SK-N-DZ (cell line): Measurements from ENCODE around the gene CHL1. TPM values are rescaled to one million over a fixed set of nuclear protein-coding genes. Genes with fewer than 3 reads are reported as not detected.
A peak's percentile ranks its signal among the peaks of the same experiment; 100 is the strongest.

Experiments used
- DNase-seq: peaks from one replicate; pipeline ENCODE4 v3.0.0-alpha.2; 2015; ENCODE audit warnings: low spot score
- polyA plus RNA-seq, 2 experiments: library from polyadenylated mRNA; depleted of rRNA; stranded (reverse); fragments of >200 nt; gene quantifications; 2 replicates each; pipeline ENCODE4 v1.2.3, GENCODE V29; 2014

Gene CHL1
- polyA plus RNA-seq (2014; cell fraction: cytosol; rRNA removed), result not detected in 2 replicates
- polyA plus RNA-seq (2014; cell fraction: nucleus; rRNA removed), result not detected in 2 replicates

- DNase-seq, result no peak
Observed at GRCh38 chr3:196311-197148, at the start of gene CHL1. Gene CHL1, plus strand, starts transcription at chr3:196763. Its CDS starts 123,014 bp downstream, at chr3:319777.

GRCh38 chr3:151614-152189 is 44.9 kb upstream of the CHL1 start:
- no peak for DNase-seq

GRCh38 chr3:159974-160373 is 36.6 kb upstream of the CHL1 start:
- DNase-seq, result no peak

DNA sequence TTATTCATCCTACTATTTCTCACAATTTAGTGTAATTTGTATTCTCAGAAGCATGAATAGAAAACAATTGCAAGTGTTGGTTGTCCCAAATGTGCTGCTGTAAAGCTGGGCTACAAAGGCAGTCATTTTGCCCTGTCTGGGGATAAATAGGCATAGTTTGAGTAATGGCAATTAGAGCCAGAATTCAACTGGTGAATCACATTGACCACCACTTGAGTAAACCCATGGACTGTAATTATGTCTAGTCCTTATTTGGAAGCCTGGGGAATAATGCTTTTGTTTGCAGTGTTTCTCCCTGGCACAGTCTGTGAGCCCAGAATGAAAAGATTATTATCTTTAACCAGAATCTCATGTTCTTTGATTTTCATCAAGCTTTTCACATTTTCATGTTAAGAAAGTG is 30.5 kb upstream of the CHL1 start:
- no peak for DNase-seq

DNA sequence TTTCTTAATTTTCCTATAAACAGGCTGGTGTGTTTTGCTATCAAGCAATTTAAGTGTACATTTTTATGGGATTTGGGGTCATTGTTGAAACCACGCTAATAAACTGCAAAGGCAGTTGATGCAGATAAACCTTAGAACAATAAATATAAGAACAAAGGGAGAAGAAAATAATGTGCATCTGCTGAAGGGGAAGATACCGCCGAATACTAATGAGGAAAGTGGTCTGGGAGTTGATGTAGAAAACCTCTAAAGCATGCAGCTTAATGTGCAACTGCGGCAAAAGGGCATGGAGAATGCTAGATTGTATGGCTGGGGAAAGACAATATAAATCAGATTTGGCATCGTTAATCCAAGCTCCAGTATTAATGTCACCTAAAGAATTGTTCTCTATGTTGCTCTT is 29.8 kb upstream of the CHL1 start:
- no peak for DNase-seq

DNA sequence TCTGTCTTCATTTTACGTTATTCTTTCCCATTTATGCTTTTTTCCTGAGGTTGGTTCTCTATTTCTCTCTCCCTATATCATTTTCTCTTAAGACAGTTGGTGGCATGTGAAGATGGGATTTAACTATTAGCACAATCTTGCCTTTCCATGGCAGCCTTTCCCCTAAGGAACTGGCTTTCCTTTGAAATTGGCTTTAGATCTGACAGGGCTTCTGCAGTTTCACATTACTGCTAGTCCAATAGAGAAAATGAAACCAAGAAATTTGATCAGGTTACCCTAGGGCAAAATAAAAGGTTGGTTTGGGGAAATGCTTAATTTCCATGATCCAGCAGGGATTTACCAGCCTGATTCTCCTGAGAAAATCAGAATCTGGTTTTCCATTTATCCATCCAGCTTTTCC is 22.7 kb upstream of the CHL1 start:
- no peak for DNase-seq

DNA sequence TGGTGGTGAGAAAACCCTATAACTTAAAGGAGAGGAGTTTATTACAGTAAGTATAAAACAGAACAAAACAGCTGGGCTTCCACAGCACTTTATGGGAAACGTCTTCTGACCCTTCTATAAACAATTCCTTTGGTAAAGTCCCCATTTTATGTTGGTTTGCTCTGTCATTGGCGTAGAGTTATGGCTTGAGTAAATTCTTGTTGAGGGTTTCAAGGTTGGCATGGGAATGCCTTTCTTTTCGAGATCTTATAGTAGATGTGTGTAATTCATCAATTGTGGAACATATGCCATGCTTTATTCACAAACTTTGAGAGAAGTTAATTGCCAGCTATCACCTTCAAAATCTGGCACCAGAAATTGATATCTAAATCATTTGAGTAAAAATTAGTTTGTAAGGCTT is 11.6 kb upstream of the CHL1 start:
- no peak for DNase-seq

GRCh38 chr3:192215-192929 is 4.2 kb upstream of the CHL1 start:
- no peak for DNase-seq

GRCh38 chr3:194001-194400 is 2.6 kb upstream of the CHL1 start:
- no peak for DNase-seq

DNA sequence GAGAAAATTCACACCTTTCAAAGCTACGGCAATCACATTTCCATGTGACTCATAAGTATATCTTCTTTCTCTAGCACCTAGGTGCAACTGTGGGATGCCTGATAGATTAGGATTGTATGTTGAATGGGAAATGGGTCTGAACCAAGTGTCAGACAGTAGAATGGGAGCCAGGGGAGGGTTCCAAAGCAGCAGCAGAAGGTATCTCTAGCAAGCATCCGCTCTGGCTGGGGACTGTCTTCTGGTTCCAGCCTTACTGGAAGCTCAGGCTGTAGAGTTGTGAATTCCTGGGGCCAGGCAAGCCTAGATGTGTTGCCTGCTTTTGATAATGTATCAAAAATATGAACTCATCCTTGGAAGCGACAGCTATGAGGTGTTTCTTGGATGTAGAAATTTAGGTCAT is 2.1 kb upstream of the CHL1 start:
- DNase-seq, result no peak

GRCh38 chr3:195666-196065 is 897 bp upstream of the CHL1 start:
- no peak for DNase-seq

DNA sequence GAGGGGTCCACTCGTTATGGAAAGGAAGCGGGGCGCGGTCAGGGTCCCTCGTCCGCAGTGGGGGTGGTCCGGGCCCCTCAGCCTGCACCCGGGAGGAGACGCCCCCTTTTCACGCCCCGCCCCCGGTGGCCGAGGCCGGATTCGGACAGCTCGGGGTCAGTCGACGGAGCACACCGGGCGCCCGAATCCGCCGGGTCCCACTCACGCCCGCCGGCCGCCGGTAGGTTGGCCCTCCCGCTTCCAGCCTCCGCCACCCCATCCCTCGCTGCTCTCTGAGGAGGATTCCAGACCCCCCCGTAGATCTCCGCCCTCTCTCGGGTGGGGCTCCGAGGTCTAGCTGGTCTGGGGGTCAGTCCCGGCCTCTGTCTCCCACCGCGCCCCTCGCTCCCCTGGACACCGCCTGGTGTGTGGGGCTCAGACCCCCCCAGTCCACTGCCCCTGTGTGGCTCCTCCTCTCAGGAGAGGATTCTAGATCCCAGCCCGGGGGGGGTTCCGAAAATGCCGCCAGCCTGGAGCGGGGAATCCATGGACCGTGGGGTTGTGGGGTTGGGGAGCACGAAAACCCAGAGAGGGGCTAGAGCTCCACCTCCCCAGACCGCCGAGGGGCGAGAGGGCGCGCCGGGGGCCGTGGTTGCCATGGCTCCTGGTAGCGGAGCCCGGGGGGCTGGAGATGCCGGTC is 725 bp downstream of the CHL1 start:
- DNase-seq, result no peak

DNA sequence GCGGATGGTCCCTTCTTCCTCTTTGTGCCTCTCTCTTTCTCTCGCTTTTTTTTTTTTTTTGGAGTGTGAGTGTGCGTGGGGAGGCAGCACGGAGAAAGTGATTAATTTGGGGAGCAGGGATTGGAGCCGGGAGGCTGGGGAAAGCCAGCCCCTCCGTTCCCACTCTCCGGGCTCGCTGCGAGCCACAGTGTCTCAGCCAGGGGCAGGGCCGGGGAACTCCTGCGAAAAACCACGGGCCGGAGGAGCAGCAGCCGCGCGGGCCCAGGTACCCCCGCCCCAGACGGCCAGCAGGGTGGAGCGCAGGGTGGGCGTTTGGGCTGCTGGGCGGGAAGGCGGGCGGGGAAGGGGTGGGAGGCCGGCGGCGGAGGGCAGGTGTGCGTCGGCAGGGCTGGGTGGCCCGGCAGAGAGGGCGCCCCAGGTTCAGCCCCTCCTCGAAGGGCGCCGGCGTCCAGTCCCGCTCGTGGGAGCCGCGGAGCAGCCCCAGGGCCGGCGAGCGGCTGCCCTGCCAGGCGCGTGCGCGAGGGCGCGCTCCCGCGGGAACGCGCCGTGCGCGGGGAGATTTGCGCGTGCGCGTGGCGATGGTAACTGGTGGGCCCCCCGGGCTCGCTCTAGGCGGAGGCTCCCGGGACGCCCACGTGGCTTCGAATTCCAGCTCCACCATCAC is 1.4 kb downstream of the CHL1 start:
- peak; percentile 9 for DNase-seq

DNA sequence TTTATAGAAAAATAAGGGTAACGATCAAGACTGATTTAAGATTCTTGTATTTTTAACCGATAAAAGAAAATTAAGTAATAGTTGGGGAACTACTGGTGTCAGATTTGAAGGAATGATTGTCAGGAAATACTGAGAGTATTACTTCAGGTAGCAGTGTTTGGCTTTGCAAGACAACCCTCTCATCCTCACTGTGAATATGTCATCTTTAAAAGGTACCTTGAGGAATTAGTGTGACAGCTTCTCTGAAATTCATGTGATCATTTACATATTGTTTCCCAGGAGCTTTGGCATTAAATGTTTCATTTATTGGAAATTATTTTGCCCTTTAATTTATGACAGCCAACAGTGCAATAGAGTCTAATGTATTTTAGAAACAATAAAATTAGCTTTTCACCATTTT is 3.3 kb downstream of the CHL1 start:
- DNase-seq, result no peak

DNA sequence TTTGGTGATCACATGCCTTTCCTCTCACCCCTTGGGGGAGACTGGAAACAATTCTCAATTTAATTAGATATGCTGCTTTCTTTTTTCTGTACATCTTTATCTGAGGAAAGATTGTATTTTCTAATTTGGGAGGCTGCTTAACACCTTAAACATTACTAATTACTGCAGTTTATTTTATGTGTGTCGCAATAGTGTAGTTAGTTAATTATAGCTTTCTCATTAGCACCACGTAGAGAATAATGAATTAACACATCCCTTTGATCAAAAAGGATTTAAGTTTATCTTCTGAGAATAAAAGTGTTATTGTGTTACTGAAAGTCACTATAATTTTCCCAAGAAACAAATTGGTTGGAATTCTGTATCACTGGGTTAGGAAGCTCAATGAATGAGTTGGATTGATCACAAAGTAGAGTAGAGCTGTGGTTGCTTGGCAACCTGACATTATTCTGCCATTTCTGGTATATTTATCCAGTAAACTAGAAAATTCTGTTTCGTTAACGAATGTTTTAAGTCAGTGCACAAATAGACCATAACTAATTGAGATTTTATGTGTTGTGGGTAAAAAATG is 4.3 kb downstream of the CHL1 start:
- no peak for DNase-seq

- DNase-seq, result no peak
Observed at GRCh38 chr3:204102-204501, 7.5 kb downstream of the CHL1 start.

- DNase-seq, result no peak
Observed at GRCh38 chr3:207973-208372, 11.4 kb downstream of the CHL1 start.

DNA sequence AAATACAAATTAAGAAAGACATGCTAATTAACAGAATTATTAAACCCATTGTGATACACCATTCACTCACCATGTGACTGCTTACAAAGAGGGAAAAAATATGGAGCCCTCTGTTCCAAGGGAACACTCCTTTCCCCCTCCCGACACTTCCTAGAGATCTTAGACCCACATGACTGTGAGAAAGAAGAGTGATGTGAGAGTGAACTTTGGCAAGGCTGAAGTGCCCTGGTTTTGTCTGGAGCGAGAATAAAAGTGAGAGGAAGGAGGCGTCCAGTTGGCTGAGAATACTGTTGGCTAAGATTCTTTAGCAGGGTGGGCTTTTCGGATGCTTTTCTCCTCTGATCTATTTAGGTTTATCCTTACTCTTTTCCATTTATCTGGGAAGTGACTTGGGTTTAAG is 14.1 kb downstream of the CHL1 start:
- no peak for DNase-seq

DNA sequence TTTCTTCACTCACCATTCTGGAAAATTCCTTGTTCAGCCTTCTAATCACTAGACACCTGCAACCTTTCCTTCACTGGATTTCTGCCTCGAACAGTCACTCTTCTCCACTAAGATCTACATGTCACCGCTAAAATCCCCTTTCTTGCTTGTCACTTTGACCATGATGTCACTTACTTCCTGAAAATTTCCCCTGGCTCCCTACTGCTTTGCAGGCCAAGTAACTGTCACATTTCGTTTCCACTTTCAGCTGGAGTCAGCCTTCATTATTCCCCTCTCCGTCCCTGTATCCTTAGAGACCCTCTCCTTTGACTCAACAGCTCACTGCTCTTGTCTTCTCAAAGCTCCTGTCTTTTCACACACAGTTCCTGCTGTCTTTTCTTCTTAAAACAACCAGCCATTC is 15.9 kb downstream of the CHL1 start:
- DNase-seq, result no peak

DNA sequence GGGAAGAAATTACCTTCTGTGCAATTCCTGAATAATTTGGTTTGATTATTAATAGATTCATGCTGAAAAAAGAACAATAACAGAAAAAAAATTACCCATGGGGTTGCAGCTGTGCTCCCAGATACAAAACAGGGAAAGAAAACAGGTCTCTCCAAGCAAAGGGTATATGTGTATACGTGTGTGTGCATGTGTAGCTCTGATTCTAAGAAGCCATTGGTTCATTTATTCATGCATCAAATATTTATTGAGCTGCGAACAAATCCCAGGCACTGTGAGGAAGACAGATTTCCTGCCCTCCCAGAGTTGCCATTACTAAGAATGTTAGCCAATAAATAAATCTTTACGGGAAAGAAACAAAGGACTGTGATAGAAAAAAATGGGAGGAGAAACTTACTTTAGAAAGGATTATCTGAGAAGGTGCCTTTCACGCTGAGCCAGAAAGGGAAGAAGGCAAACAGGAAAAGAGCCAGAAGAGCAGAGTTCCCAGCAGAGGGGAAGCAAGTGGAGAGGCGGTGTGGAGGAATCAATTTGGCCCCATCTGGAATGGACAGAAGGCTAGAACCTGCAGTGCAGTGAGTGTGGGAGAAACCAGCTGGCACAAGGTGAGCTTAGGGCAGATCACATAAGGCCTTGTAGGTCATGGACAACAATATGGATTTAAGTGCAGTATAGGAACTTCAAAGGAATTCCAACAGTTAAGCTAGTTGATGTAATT is 20.7 kb downstream of the CHL1 start:
- DNase-seq, result no peak
